Neural cell (in vitro differentiated cells): ENCODE data around the gene M1AP. TPM values are rescaled to one million over a fixed set of nuclear protein-coding genes. Genes with fewer than 3 reads are reported as not detected.

ENCODE experiments used
- H2AFZ ChIP-seq: fragments of 200-600, 300-800 bp; sonication (generic), shearing (Covaris generic); 2 replicates; pipeline ENCODE4 v1.6.0; 2014; ENCODE audit warnings: low read depth, mild to moderate bottlenecking, antibody characterized with exemption, low read length, moderate library complexity
- H3F3A ChIP-seq: fragments of 200-600 bp; shearing (Covaris generic); 2 replicates; pipeline ENCODE4 v1.6.1; 2016; ENCODE audit warnings: mild to moderate bottlenecking, moderate library complexity, mixed read lengths, antibody characterized with exemption, low read length; ENCODE audit not compliant: insufficient read depth, poor library complexity, severe bottlenecking
- H3K27ac ChIP-seq: fragments of 200-600, 300-800 bp; sonication (generic), shearing (Covaris generic); 2 replicates; pipeline ENCODE4 v1.5.1; 2014; ENCODE audit warnings: mild to moderate bottlenecking, low read length, moderate library complexity
- H3K27me3 ChIP-seq: fragments of 300-800, 200-600 bp; sonication (generic), shearing (Covaris generic); 2 replicates; pipeline ENCODE4 v1.6.0; 2014; ENCODE audit warnings: mild to moderate bottlenecking, low read depth, low read length, moderate library complexity; ENCODE audit not compliant: insufficient read depth
- H3K36me3 ChIP-seq: fragments of 300-800, 200-600 bp; sonication (generic), shearing (Covaris generic); 2 replicates; pipeline ENCODE4 v1.5.1; 2014; ENCODE audit warnings: mild to moderate bottlenecking, antibody characterized with exemption, low read length, moderate library complexity; ENCODE audit not compliant: insufficient read depth
- H3K4me2 ChIP-seq: fragments of 300-800, 200-600 bp; sonication (generic), shearing (Covaris generic); 2 replicates; pipeline ENCODE4 v1.6.0; 2014; ENCODE audit warnings: mild to moderate bottlenecking, low read length
- H3K4me3 ChIP-seq: fragments of 300-800, 200-600 bp; sonication (generic), shearing (Covaris generic); 2 replicates; pipeline ENCODE4 v1.5.1; 2014; ENCODE audit warnings: mild to moderate bottlenecking, low read length, moderate library complexity
- H3K79me2 ChIP-seq: fragments of 200-600 bp; shearing (Covaris generic); replicated peaks from 2 replicates; pipeline ENCODE4 v1.6.0; 2014; ENCODE audit warnings: mild to moderate bottlenecking, low read length, moderate library complexity; ENCODE audit not compliant: insufficient read depth
- H3K9ac ChIP-seq: fragments of 300-800, 200-600 bp; sonication (generic), shearing (Covaris generic); 2 replicates; pipeline ENCODE4 v1.6.1; 2016; ENCODE audit warnings: mild to moderate bottlenecking, low read length, mixed read lengths
- H3K9me2 ChIP-seq: fragments of 200-600 bp; shearing (Covaris generic); 2 replicates; pipeline ENCODE4 v1.6.1; 2016; ENCODE audit warnings: mild to moderate bottlenecking, low read length, mixed read lengths; ENCODE audit not compliant: insufficient read depth
- H3K9me3 ChIP-seq: fragments of 200-600, 300-800 bp; sonication (generic), shearing (Covaris generic); 2 replicates; pipeline ENCODE4 v1.6.1; 2016; ENCODE audit warnings: mild to moderate bottlenecking, mixed run types, low read length, moderate library complexity, mixed read lengths
- H4K20me1 ChIP-seq: fragments of 200-600 bp; shearing (Covaris generic); 2 replicates; pipeline ENCODE4 v1.6.1; 2016; ENCODE audit warnings: mild to moderate bottlenecking, mixed run types; ENCODE audit not compliant: insufficient read depth
- CTCF ChIP-seq: fragments of 450-650 bp; IDR thresholded peaks from 2 replicates; pipeline ENCODE4 v1.5.1; 2014; ENCODE audit warnings: antibody characterized with exemption, mild to moderate bottlenecking, moderate library complexity; ENCODE audit not compliant: poor library complexity, severe bottlenecking
- EP300 ChIP-seq: fragments of 450-650 bp; conservative IDR thresholded peaks from 2 replicates; pipeline ENCODE4 v1.6.1; 2014; ENCODE audit warnings: antibody characterized with exemption, mild to moderate bottlenecking, moderate library complexity; ENCODE audit not compliant: poor library complexity, severe bottlenecking
- EZH2 ChIP-seq: fragments of 200-600, 300-800 bp; shearing (Covaris generic), sonication (generic); IDR thresholded peaks from 2 replicates; pipeline ENCODE4 v1.6.1; 2014; ENCODE audit warnings: antibody characterized with exemption, low read length, borderline replicate concordance, mild to moderate bottlenecking; ENCODE audit not compliant: insufficient read depth, poor library complexity, severe bottlenecking
- MXI1 ChIP-seq: fragments of 450-650 bp; conservative IDR thresholded peaks from 2 replicates; pipeline ENCODE4 v1.6.1; 2014; ENCODE audit warnings: antibody characterized with exemption, mild to moderate bottlenecking; ENCODE audit not compliant: poor library complexity, severe bottlenecking
- POLR2AphosphoS5 ChIP-seq: IDR thresholded peaks from 2 replicates; pipeline ENCODE4 v1.6.1; 2012
- RAD21 ChIP-seq: fragments of 450-650 bp; conservative IDR thresholded peaks from 2 replicates; pipeline ENCODE4 v1.6.1; 2014; ENCODE audit warnings: antibody characterized with exemption, mild to moderate bottlenecking, moderate library complexity
- REST ChIP-seq: IDR thresholded peaks from 2 replicates; pipeline ENCODE4 v1.6.1; 2012; ENCODE audit warnings: borderline replicate concordance
- SMC3 ChIP-seq: fragments of 450-650 bp; conservative IDR thresholded peaks from 2 replicates; pipeline ENCODE4 v1.6.1; 2014; ENCODE audit warnings: antibody characterized with exemption, mild to moderate bottlenecking, moderate library complexity; ENCODE audit not compliant: poor library complexity
- TAF1 ChIP-seq: IDR thresholded peaks from 2 replicates; pipeline ENCODE4 v1.6.1; 2012; ENCODE audit warnings: low read depth
- polyA plus RNA-seq: library from polyadenylated mRNA; depleted of rRNA; stranded (reverse); fragments of >200 nt; gene quantifications from 2 replicates; pipeline ENCODE4 v1.2.3, GENCODE V29; 2014

Gene M1AP
- polyA plus RNA-seq, 1 donor from 2014 or later: not detected

- no peak overlapping the region for H2AFZ ChIP-seq
- no peaks in the 10 kb centered on the region for H3K36me3 ChIP-seq
- no peaks in the 10 kb centered on the region for H4K20me1 ChIP-seq
- H3F3A ChIP-seq: peaks cover 3% of the 10 kb centered on the region
- no peak overlapping the region for H3K27ac ChIP-seq
- H3K4me3 ChIP-seq: no peak overlapping the region
- no peak overlapping the region for H3K4me2 ChIP-seq
- TF ChIP-seq CTCF (no peak), POLR2AphosphoS5 (no peak), EZH2 (no peak), TAF1 (no peak), MXI1 (no peak), SMC3 (no peak), RAD21 (no peak), REST (no peak), EP300 (no peak)
- H3K9me3 ChIP-seq: no peaks in the 10 kb centered on the region
- no peak overlapping the region for H3K9ac ChIP-seq
- H3K79me2 ChIP-seq: no peaks in the 10 kb centered on the region
- H3K9me2 ChIP-seq: no peaks in the 10 kb centered on the region
- H3K27me3 ChIP-seq: no peaks in the 10 kb centered on the region
These were observed 27.5 kb downstream of the M1AP start for GRCh38 chr2:74620671-74621070.

GRCh38 chr2:74619651-74620297 lies 28.4 kb downstream of the M1AP start:
- H3K4me3 ChIP-seq: no peak overlapping the region
- no peaks in the 10 kb centered on the region for H4K20me1 ChIP-seq
- no peaks in the 10 kb centered on the region for H3K9me2 ChIP-seq
- TF ChIP-seq SMC3: no peak
- no peak for TF ChIP-seq POLR2AphosphoS5
- no peak for TF ChIP-seq RAD21
- TF ChIP-seq REST: no peak
- TF ChIP-seq CTCF: no peak
- no peak overlapping the region for H2AFZ ChIP-seq
- no peaks in the 10 kb centered on the region for H3K79me2 ChIP-seq
- peaks cover 3% of the 10 kb centered on the region for H3F3A ChIP-seq
- H3K36me3 ChIP-seq: no peaks in the 10 kb centered on the region
- no peak overlapping the region for H3K4me2 ChIP-seq
- H3K27ac ChIP-seq: peak overlapping the region; percentile 80
- no peaks in the 10 kb centered on the region for H3K9me3 ChIP-seq
- no peak overlapping the region for H3K9ac ChIP-seq
- no peaks in the 10 kb centered on the region for H3K27me3 ChIP-seq
